Natural killer cell treated with Interleukin-12 subunit alpha and Interleukin-12 subunit beta and Interleukin-15 and Interleukin-18, amount 100 ng/mL, for 72 hours (primary cell): ENCODE data around the gene GAD1. TPM values are rescaled to one million over a fixed set of nuclear protein-coding genes. Genes with fewer than 3 reads are reported as not detected.

Experiments
- ATAC-seq, 2 donors: fragments of 150-1000 bp; cut with Tn5 transposase in 1 of 2; sonication (Bioruptor Pico), chemical (Tn5 transposase) in 1 of 2; 2 replicates each; pipeline ENCODE4 v1.10.0; 2021
- DNase-seq: peaks from one replicate; pipeline ENCODE4 v3.0.0; 2022; ENCODE audit warnings: low spot score
- H3K27ac Mint-ChIP-seq, 2 donors: 1 replicate in 1 of 2; 2 replicates in 1 of 2; pipeline ENCODE4 v1.8.0; 2022; ENCODE audit warnings: mixed read lengths in 2 of 2, mild to moderate bottlenecking in 1 of 2, moderate library complexity in 1 of 2
- H3K27me3 Mint-ChIP-seq, 2 donors: 1 replicate in 1 of 2; 2 replicates in 1 of 2; pipeline ENCODE4 v1.8.0; 2022; ENCODE audit warnings: mixed read lengths in 2 of 2
- H3K36me3 Mint-ChIP-seq: one replicate; pipeline ENCODE4 v1.8.0; 2022; ENCODE audit warnings: mixed read lengths
- H3K4me1 Mint-ChIP-seq, 2 donors: 1 replicate in 1 of 2; 2 replicates in 1 of 2; pipeline ENCODE4 v1.8.0; 2022; ENCODE audit warnings: low read depth in 2 of 2, mixed read lengths in 2 of 2, mild to moderate bottlenecking in 1 of 2
- H3K4me3 Mint-ChIP-seq: one replicate; pipeline ENCODE4 v1.8.0; 2022; ENCODE audit warnings: mixed read lengths
- H3K9me3 Mint-ChIP-seq: 2 replicates; pipeline ENCODE4 v1.8.0; 2022; ENCODE audit warnings: mixed read lengths
- total RNA-seq, 2 donors: library from RNA; stranded (reverse); gene quantifications; one replicate each; pipeline ENCODE4 v1.2.3, GENCODE V29; 2022

GAD1 gene
- total RNA-seq, 2 donors from 2014 or later, result 0.76 TPM; not detected in 1

DNA sequence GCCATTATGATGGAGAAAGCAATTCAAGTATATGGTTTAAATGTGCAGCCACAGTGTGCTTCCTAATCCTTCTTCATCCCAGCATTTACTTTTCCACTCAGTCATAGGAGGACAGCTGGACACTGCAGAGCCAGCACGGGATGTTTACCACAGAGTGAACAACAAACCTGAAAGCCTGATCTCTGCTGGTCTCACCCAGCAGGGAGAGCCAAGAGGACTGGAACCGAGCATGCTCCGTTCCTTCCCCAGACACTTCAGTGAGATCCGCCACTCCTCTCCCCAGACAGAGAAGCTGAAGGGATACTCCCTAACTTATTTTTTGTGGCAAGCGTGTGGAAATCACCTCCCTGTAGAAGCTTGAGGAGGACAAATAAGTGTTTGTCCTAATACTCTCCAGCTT, 89.2 kb downstream of the GAD1 start:
- no peaks in the 10 kb centered on the region for H3K4me1 Mint-ChIP-seq
- peaks cover 12% of the 10 kb centered on the region for H3K36me3 Mint-ChIP-seq
- H3K9me3 Mint-ChIP-seq, result peaks cover 11% of the 10 kb centered on the region
- ATAC-seq (no peak), DNase-seq (no peak)
- no peak overlapping the region for H3K27ac Mint-ChIP-seq
- H3K27me3 Mint-ChIP-seq, result peaks cover 7 to 15% of the 10 kb centered on the region in 2 donors
- H3K4me3 Mint-ChIP-seq, result no peak overlapping the region

Other genes starting within 250 kb of the GAD1 start
- gene SP5, start 101.5 kb upstream of the GAD1 start, total RNA-seq, result not detected
- not detected for gene ERICH2, start 46.5 kb upstream of the GAD1 start, total RNA-seq
- gene GORASP2, start 112.4 kb downstream of the GAD1 start, total RNA-seq, result 10 to 100 TPM; 64.3 to 99.0 TPM